Measurements from ENCODE around the gene UFSP1. TPM values are rescaled to one million over a fixed set of nuclear protein-coding genes. Genes with fewer than 3 reads are reported as not detected.
"Not testable (repeated sequence)": the region's sequence is repeated elsewhere in the genome, so short reads cannot be mapped to it uniquely, and the experiment has no call there.

Gene UFSP1
- 4.1 and 5.5 TPM in 2 replicates for total RNA-seq

GRCh38 chr7:100888988-100889750 is at the start of gene UFSP1:
TSS of gene UFSP1 (minus strand) at chr7:100889715. CDS start at chr7:100889271, 444 bp downstream.
- peaks cover 43% of the 10 kb centered on the region for H3K36me3 Mint-ChIP-seq (ENCODE audit: low read depth)
- DNase-seq (ENCODE audit: low spot score), result no peak
- H3K4me1 Mint-ChIP-seq (ENCODE audit: low read depth), result peaks cover 42% of the 10 kb centered on the region
- H3K27me3 Mint-ChIP-seq (ENCODE audit: insufficient read depth), result peaks cover 21% of the 10 kb centered on the region
- H3K27ac Mint-ChIP-seq, result peak within 1 kb of the TSS; percentile 91
- no peaks in the 10 kb centered on the region for H3K9me3 Mint-ChIP-seq
- peak within 1 kb of the TSS; percentile 84 for H3K4me3 Mint-ChIP-seq
- intact Hi-C loops (cut with micrococcal nuclease), result loop anchor here (1.0 to 2.0 kb wide), 7 partner anchors 8 to 461 kb away; partner anchors contain the start of genes SLC12A9, SRRT, VGF and ZCWPW1

DNA sequence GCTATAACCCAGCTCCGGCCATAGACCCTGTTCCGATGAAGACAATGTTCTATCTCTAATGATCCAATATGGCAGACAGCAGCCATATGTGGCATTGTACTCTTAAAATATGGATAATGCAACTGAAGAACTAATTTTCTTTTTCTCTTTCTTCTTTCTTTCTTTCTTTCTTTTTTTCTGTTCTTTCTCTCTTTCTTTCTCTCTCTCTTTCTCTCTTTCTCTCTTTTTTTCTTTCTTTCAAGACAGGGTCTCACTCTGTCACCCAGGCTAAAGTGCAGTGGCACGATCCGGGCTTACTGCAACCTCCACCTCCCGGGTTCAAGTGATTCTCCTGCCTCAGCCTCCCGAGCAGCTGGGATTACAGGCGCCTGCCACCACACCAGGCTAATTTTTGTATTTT is 46.7 kb upstream of the UFSP1 start:
- H3K36me3 Mint-ChIP-seq (ENCODE audit: low read depth); H3K27ac Mint-ChIP-seq; H3K9me3 Mint-ChIP-seq; H3K4me1 Mint-ChIP-seq (ENCODE audit: low read depth); H3K4me3 Mint-ChIP-seq; intact Hi-C loops (cut with micrococcal nuclease); DNase-seq (ENCODE audit: low spot score); H3K27me3 Mint-ChIP-seq (ENCODE audit: insufficient read depth): not testable (repeated sequence)

- DNase-seq (ENCODE audit: low spot score); H3K27ac Mint-ChIP-seq; H3K4me1 Mint-ChIP-seq (ENCODE audit: low read depth); H3K4me3 Mint-ChIP-seq; intact Hi-C loops (cut with micrococcal nuclease); H3K9me3 Mint-ChIP-seq; H3K27me3 Mint-ChIP-seq (ENCODE audit: insufficient read depth); H3K36me3 Mint-ChIP-seq (ENCODE audit: low read depth): not testable (repeated sequence)
These were observed 45.9 kb upstream of the UFSP1 start for GRCh38 chr7:100935381-100935780.

- Mint-ChIP-seq H3K27me3 (ENCODE audit: insufficient read depth) (peaks cover 4% of the 10 kb centered on the region), H3K36me3 (ENCODE audit: low read depth) (no peaks in the 10 kb centered on the region), H3K4me3 (no peak overlapping the region), H3K4me1 (ENCODE audit: low read depth) (no peaks in the 10 kb centered on the region), H3K27ac (no peak overlapping the region), H3K9me3 (no peaks in the 10 kb centered on the region)
- DNase-seq (ENCODE audit: low spot score), result no peak
- intact Hi-C loops (cut with micrococcal nuclease), result no loop called here
These were observed 44.2 kb upstream of the UFSP1 start for GRCh38 chr7:100933734-100934133.

DNA sequence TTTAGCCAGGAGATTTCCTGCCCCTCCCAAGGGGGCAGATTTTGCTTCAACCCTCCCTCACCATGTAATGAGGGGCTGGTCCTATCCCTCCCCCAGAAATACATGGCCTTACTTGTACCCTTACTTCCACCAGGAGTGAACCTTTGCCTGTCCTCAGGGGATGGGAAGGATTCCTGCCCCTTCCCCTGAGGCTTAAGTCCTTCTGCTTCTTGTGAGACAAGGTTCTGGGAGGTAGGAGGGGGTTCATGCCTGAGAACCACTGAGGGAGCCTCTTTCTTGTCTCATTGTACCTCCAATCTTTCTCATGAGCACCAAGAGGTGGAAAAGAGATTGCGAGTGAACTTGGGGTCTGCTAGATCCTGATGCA is 40.3 kb upstream of the UFSP1 start:
- Mint-ChIP-seq H3K27ac (no peak overlapping the region), H3K4me3 (no peak overlapping the region), H3K36me3 (ENCODE audit: low read depth) (no peaks in the 10 kb centered on the region), H3K4me1 (ENCODE audit: low read depth) (no peaks in the 10 kb centered on the region), H3K27me3 (ENCODE audit: insufficient read depth) (peaks cover 4% of the 10 kb centered on the region), H3K9me3 (no peaks in the 10 kb centered on the region)
- no peak for DNase-seq (ENCODE audit: low spot score)
- intact Hi-C loops (cut with micrococcal nuclease), result no loop called here

- H3K36me3 Mint-ChIP-seq (ENCODE audit: low read depth); H3K27ac Mint-ChIP-seq; H3K4me3 Mint-ChIP-seq; DNase-seq (ENCODE audit: low spot score); H3K9me3 Mint-ChIP-seq; H3K4me1 Mint-ChIP-seq (ENCODE audit: low read depth); intact Hi-C loops (cut with micrococcal nuclease); H3K27me3 Mint-ChIP-seq (ENCODE audit: insufficient read depth): not testable (repeated sequence)
These were observed 34.1 kb upstream of the UFSP1 start for GRCh38 chr7:100923616-100924015.

- Mint-ChIP-seq H3K36me3 (ENCODE audit: low read depth) (no peaks in the 10 kb centered on the region), H3K9me3 (no peaks in the 10 kb centered on the region), H3K4me3 (no peak overlapping the region), H3K27ac (no peak overlapping the region), H3K4me1 (ENCODE audit: low read depth) (no peaks in the 10 kb centered on the region), H3K27me3 (ENCODE audit: insufficient read depth) (peaks cover 7% of the 10 kb centered on the region)
- DNase-seq (ENCODE audit: low spot score), result no peak
- intact Hi-C loops (cut with micrococcal nuclease), result no loop called here
These were observed 31.5 kb upstream of the UFSP1 start for GRCh38 chr7:100921039-100921438.

GRCh38 chr7:100919779-100920437 is 30.4 kb upstream of the UFSP1 start:
- DNase-seq (ENCODE audit: low spot score); H3K4me1 Mint-ChIP-seq (ENCODE audit: low read depth); H3K4me3 Mint-ChIP-seq; intact Hi-C loops (cut with micrococcal nuclease); H3K27me3 Mint-ChIP-seq (ENCODE audit: insufficient read depth); H3K36me3 Mint-ChIP-seq (ENCODE audit: low read depth); H3K9me3 Mint-ChIP-seq; H3K27ac Mint-ChIP-seq: not testable (repeated sequence)

DNA sequence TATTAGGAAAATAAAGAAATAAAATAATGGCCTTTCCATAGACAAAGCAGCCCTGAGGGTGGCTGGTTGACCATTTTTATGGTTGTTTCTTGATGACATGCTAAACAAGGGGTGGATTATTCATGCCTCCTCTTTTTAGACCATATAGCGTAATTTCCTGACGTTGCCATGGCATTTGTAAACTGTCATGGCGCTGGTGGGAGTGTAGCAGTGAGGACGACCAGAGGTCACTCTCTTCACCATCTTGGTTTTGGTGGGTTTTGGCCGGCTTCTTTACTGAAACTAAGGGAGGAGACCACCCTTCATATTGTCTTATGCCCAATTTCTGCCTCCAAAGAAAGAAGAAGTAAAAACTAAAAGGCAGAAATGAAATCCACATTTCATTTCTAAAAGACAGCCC is 29.8 kb upstream of the UFSP1 start:
- H3K9me3 Mint-ChIP-seq; DNase-seq (ENCODE audit: low spot score); intact Hi-C loops (cut with micrococcal nuclease); H3K27ac Mint-ChIP-seq; H3K36me3 Mint-ChIP-seq (ENCODE audit: low read depth); H3K27me3 Mint-ChIP-seq (ENCODE audit: insufficient read depth); H3K4me1 Mint-ChIP-seq (ENCODE audit: low read depth); H3K4me3 Mint-ChIP-seq: not testable (repeated sequence)

GRCh38 chr7:100914879-100915447 is 25.4 kb upstream of the UFSP1 start:
- no peaks in the 10 kb centered on the region for H3K36me3 Mint-ChIP-seq (ENCODE audit: low read depth)
- H3K27ac Mint-ChIP-seq, result no peak overlapping the region
- H3K27me3 Mint-ChIP-seq (ENCODE audit: insufficient read depth), result peaks cover 3% of the 10 kb centered on the region
- H3K4me1 Mint-ChIP-seq (ENCODE audit: low read depth), result no peaks in the 10 kb centered on the region
- DNase-seq (ENCODE audit: low spot score), result no peak
- H3K9me3 Mint-ChIP-seq, result no peaks in the 10 kb centered on the region
- intact Hi-C loops (cut with micrococcal nuclease), result no loop called here
- no peak overlapping the region for H3K4me3 Mint-ChIP-seq

- Mint-ChIP-seq H3K27me3 (ENCODE audit: insufficient read depth) (peaks cover 3% of the 10 kb centered on the region), H3K9me3 (no peaks in the 10 kb centered on the region), H3K4me3 (no peak overlapping the region), H3K4me1 (ENCODE audit: low read depth) (no peaks in the 10 kb centered on the region), H3K27ac (no peak overlapping the region), H3K36me3 (ENCODE audit: low read depth) (no peaks in the 10 kb centered on the region)
- intact Hi-C loops (cut with micrococcal nuclease), result no loop called here
- no peak for DNase-seq (ENCODE audit: low spot score)
These were observed 24.8 kb upstream of the UFSP1 start for GRCh38 chr7:100914208-100914878.

- Mint-ChIP-seq H3K27me3 (ENCODE audit: insufficient read depth) (peaks cover 3% of the 10 kb centered on the region), H3K9me3 (no peaks in the 10 kb centered on the region), H3K36me3 (ENCODE audit: low read depth) (no peaks in the 10 kb centered on the region), H3K4me3 (no peak overlapping the region), H3K4me1 (ENCODE audit: low read depth) (no peaks in the 10 kb centered on the region), H3K27ac (no peak overlapping the region)
- DNase-seq (ENCODE audit: low spot score), result no peak
- intact Hi-C loops (cut with micrococcal nuclease), result no loop called here
These were observed 22.0 kb upstream of the UFSP1 start for GRCh38 chr7:100911484-100911883.

DNA sequence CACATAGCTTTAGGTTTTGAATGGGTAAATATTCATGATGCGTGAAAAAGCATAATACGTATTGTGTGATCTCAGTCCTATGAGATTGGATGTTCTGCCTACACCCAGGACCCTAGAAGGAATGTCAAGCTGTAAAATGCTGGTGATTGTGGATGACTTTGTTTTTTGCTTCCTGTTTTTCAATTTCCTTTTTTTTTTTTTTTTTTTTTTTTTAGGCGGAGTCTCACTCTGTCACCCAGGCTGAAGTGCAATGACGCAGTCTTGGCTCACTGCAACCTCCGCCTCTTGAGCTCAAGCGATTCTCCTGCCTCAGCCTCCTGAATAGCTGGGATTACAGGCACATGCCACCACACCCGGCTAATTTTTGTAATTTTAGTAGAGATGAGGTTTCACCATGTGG is 20.9 kb upstream of the UFSP1 start:
- intact Hi-C loops (cut with micrococcal nuclease); DNase-seq (ENCODE audit: low spot score); H3K9me3 Mint-ChIP-seq; H3K36me3 Mint-ChIP-seq (ENCODE audit: low read depth); H3K27me3 Mint-ChIP-seq (ENCODE audit: insufficient read depth); H3K4me1 Mint-ChIP-seq (ENCODE audit: low read depth); H3K27ac Mint-ChIP-seq; H3K4me3 Mint-ChIP-seq: not testable (repeated sequence)
